Activated CD8-positive, alpha-beta memory T cell treated with anti-CD3 and anti-CD28 coated beads, Interleukin-2, amount 50 U/mL, for 4 hours (primary cell): ENCODE measurements around the gene DOCK4.

ENCODE experiments used
- DNase-seq: peaks from one replicate; pipeline ENCODE4 v3.0.0-alpha.2; 2020

Gene DOCK4

DNA sequence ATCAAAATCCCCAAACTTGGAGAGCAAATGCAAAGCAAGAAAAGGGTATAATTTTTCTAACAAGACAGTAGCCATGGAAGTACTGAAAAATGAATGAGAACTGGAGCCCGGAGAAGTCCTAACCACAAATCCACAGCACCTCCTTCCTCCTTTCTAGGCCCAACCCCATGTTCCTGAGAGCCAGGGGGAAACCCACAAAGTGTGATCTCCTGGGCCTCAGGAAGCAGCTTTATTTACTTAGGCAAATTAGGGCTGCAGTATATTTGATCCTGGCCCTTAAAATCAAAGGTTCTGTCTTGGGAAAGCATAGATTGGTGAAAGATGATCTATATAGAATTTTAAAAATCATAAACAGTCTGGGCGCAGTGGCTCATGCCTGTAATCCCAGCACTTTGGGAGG is 103.0 kb downstream of the DOCK4 start:
- no peak for DNase-seq

GRCh38 chr7:112101201-112101846 is 104.9 kb downstream of the DOCK4 start:
- no peak for DNase-seq

GRCh38 chr7:112097524-112097923 is 108.7 kb downstream of the DOCK4 start:
- no peak for DNase-seq

- DNase-seq: no peak
Observed at GRCh38 chr7:112093409-112093808, 112.8 kb downstream of the DOCK4 start.

GRCh38 chr7:112092709-112093395 is 113.3 kb downstream of the DOCK4 start:
- DNase-seq: no peak

GRCh38 chr7:112092306-112092705 is 113.9 kb downstream of the DOCK4 start:
- no peak for DNase-seq

- no peak for DNase-seq
Observed at GRCh38 chr7:112091768-112092167, 114.4 kb downstream of the DOCK4 start.

- DNase-seq: no peak
Observed at GRCh38 chr7:112089551-112089950, 116.6 kb downstream of the DOCK4 start.

DNA sequence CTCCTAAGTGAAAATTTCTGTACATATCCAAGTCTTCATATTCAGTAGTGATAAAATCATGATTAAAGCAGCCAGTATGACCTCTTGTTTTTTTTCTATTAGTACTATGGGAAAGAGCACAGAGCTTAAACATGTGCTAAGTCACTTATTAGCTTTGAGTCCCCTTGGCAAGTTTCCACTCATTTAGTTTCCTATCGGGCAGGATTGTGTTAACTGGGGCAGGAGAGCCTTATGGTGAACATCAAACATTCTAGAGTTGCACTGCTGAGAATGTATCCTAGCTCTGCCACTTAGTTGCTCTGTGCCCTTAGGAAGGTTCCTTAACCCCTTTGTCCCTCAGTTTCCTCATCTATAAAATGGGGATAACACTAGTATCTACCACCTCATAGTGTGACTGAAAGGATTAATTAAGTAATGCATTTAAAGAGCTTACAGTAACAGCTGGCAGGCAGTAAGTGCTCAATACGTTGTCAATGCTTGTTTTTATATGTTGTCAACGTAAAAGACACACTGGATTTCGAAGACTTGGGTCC is 117.6 kb downstream of the DOCK4 start:
- DNase-seq: no peak

DNA sequence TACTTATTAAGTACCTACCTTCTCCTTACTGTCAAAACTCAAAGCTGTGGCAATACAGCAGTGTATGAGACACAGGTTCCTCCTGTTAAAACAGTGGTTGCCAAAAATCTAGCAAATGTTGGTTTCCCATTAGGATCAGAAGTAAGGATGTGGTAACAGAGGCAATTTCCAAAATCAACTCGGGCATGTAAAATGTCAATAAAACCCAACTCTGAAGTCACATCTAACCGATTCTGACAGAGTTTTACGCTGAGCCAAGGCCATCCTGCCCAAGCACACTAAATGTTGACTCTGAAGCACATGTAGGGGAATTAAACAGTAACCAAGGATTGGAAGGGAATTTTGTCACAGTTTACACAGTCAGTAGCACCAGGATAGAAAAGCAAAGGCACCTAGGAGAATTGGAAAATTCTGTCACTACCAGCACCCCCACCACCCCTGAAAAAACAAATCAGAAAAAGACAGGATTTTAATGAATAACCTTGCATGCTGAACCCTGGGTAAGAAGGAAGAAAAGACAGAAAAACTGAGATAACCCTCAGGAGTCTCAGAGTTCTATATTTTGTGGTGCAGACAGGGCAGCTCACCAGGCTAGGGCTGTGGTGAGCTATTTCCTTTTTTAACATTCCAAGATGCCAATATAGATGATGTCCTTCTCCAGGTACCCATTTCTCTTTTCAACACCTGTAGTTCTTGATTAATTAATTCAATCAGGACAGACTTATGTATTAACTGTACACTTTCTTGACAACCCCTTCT is 119.5 kb downstream of the DOCK4 start:
- DNase-seq: no peak

GRCh38 chr7:112084520-112084971 is 121.7 kb downstream of the DOCK4 start:
- DNase-seq: no peak

DNA sequence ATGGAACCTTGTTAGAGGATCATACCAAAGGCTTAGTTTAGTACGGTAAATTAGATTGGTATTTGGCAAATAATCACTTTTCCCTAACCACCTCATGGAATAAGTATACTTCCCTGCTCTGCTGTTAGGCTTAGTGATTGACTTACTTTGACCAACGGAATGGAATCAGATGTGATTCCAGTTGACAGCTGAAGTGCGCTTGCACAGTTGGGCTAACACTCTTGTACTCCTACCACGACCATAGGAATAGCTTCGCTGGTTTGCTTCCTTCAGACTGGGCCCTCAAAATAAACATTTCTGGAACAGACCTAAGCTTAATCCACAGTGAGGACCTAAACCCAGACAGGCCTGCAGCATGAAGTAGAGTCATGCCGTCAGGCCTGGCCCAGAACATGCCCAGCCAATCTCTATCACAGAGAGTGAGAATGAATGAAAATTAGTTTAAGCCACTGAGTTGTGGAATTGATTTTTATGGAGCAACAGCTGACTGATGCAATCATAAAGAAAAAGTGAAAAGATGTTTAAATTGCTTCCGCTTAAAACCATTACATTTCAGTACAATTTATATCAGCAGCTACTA is 122.3 kb downstream of the DOCK4 start:
- DNase-seq: no peak

DNA sequence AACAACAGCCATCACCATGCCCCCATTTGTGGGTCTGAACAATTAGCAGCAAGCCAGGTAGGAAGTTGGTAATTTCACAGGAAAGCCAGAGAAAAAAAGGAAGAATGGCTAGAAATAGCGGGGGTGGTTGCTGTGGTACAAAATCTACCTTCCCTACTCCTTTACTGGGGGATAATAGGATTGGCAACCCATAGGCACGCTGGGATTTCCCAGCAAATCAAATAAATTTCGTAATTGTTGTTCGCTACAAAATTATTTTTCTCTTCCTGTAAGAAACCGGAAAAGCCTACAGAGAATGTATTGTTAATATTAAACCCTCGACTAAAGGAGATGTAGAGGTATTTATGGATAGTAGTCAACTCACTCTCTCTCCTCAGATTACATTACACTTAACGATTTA is 123.9 kb downstream of the DOCK4 start:
- no peak for DNase-seq

- no peak for DNase-seq
Observed at GRCh38 chr7:112081778-112082177, 124.4 kb downstream of the DOCK4 start.

DNA sequence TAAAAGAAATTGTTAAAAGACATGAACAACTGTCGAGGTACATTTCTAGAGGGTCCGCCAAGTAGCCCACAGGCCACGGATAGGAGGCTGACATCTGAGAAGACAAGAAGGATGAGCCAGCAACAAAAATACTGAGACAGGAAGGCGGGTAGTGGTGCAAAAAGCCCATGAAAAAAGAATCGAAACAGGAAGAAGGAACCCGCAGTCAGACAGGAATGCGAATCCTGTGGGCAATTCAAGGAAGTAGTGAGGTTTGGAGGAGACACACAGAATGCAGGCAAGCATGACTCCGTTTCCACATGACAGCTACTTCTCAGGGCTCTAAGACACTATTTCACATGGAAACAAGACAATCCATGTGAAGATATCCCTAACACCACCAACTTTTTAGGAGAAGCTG is 125.2 kb downstream of the DOCK4 start:
- no peak for DNase-seq

DNA sequence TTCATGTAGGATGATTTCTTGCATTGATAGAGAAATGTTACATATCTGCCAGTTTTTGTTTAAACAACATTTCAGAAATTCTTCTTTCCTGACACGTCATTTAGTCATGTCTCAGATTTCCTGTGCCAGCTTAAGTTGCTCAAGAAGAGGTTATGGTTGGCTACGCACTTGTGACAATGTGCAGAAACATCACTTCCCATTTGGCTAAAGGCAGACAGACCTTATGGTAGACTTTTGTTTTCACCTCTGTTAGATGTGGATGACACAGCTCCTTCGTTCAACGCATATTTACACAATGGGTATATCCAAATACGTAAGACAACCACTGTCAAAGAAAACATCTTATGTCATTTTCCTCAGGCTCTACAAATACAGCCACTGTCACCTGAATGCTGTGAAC is 125.8 kb downstream of the DOCK4 start:
- DNase-seq: no peak

- DNase-seq: no peak
Observed at GRCh38 chr7:112079673-112080072, 126.5 kb downstream of the DOCK4 start.

- no peak for DNase-seq
Observed at GRCh38 chr7:112079122-112079521, 127.1 kb downstream of the DOCK4 start.

GRCh38 chr7:112076324-112076723 is 129.9 kb downstream of the DOCK4 start:
- no peak for DNase-seq

GRCh38 chr7:112074464-112074863 is 131.7 kb downstream of the DOCK4 start:
- DNase-seq: no peak

- no peak for DNase-seq
Observed at GRCh38 chr7:112073530-112073929, 132.7 kb downstream of the DOCK4 start.

DNA sequence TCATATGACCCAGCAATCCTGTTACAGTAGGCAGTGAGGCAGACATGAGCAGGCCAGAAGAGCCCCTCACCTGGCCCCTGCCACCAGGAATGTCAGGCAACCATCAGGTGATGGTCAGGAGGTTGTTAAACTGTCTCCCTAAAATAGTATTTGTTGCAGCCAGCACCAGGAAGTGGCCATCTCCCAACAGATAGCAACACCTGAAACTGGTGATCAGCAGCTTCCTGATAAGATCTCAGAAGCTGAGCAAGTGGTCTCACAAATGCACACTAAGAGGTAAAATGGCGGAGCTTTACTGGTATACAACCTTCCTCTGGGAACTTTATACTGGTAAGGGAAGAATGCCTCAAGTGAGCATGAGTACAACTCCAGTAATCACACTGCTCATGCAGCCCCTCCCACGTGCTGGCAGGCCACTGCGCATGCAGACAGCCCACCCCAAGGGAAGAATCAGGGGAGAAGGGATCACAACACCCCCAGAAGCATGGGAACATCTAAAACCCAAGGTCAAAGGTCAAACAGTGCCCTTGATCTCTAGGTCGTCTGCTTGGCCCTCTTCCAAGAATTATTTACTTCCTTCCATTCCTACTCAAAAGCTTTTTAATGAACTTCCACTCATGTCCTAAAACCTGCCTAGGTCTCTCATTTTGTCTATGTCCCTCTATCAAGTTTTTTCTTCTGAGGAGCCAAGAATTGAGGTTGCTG is 133.5 kb downstream of the DOCK4 start:
- no peak for DNase-seq

- no peak for DNase-seq
Observed at GRCh38 chr7:112071856-112072255, 134.3 kb downstream of the DOCK4 start.
